ENCODE results near the gene KRTAP3-3.

GRCh38 chr17:40953881-40954280 lies 40.1 kb downstream of the KRTAP3-3 start:
- no peak for TF ChIP-seq GATA2 (IDR thresholded peaks at IDR 0.05; ENCODE audit: low read depth, low read length)
- TF ChIP-seq GATA3 (IDR thresholded peaks at IDR 0.05; ENCODE audit: low read depth, low read length) = no peak
